ENCODE measurements around the gene KLHL11. TPM values are rescaled to one million over a fixed set of nuclear protein-coding genes. Genes with fewer than 3 reads are reported as not detected.

Gene KLHL11
- total and polyA plus RNA-seq, 10 of the 15 experiments (the other 5 are each of a cell fraction or from before 2014, with no cell fraction given) = 0.07 to 17.2 (median 10.1) TPM

DNA sequence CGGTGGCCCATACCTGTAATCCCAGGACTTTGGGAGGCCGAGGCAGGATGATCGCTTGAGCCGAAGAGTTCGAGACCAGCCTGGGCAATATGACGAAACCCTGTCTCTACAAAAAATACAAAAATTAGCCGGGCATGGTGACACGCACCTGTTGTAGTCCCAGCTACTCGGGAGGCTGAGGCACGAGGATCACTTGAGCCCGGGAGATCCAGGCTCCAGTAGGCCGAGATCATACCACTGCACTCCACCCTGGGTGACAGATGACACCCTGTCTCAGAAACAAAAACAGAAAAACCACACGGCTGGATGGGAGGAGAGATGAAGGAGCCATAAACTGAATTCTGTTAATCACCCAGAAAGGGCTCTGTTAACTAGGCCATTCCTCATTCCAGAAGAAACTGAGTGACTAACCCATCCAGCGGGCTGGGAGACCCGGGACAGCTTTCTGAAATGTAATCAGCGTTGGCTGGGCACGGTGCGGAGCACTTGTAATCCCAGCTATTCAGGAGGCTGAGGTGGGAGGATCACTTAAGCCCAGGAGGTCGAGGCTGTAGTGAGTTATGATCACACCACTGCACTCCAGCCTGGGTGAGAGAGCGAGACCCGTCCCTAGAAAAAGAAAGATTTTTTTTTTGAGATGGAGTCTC, 28.6 kb downstream of the KLHL11 start:
- no TSS peak for BruUV-seq (replicated peaks)
- Histone ChIP-seq H3K4me1 (ENCODE audit: control insufficient read depth, insufficient read depth, low read length) (peaks cover 9% of the 10 kb centered on the region; the same call in 1 of the 2 replicates), H3K4me2 (ENCODE audit: control insufficient read depth, insufficient read depth) (peak overlapping the region; percentile 78), H3K9ac (ENCODE audit: control insufficient read depth, insufficient read depth, low read length) (0 out of 2 replicates have a peak overlapping the region, but pooled peaks have one; percentile 3), H4K20me1 (ENCODE audit: control insufficient read depth, insufficient read depth) (no peaks in the 10 kb centered on the region), H3K27ac (ENCODE audit: control insufficient read depth, insufficient read depth) (no peak overlapping the region), H3K9me3 (replicated peaks; ENCODE audit: control insufficient read depth, insufficient read depth, low read length) (no peaks in the 10 kb centered on the region), H3K27me3 (replicated peaks in 1 of 2; ENCODE audit: control insufficient read depth in 2 of 2, insufficient read depth in 2 of 2, low read length in 1 of 2) (no peaks in the 10 kb centered on the region), H3K4me3 (peak overlapping the region; percentile 92; the same call in 1 of the 2 replicates), H3K79me2 (ENCODE audit: control insufficient read depth, insufficient read depth, low read length) (peaks cover 2% of the 10 kb centered on the region), H2AFZ (ENCODE audit: control insufficient read depth, low read depth, low read length) (peak overlapping the region; percentile 73), H3K36me3 (ENCODE audit: control insufficient read depth in 2 of 2, insufficient read depth in 2 of 2, low read length in 1 of 2) (no peaks in the 10 kb centered on the region)
- no peak for DNase-seq (ENCODE audit: low read depth, low spot score)
- SMC1A ChIA-PET (ENCODE audit: uncharacterized antibody, unreplicated experiment) = interaction anchor here (1.4 to 2.0 kb wide), 4 partner anchors 12 to 26 kb away, joined by 3 to 9 read pairs (median 4); no protein-coding TSS in a partner anchor
- CTCF ChIA-PET = no interaction called here
- WGBS (ENCODE audit: insufficient coverage, insufficient replicate concordance, low lambda C conversion rate, missing lambda C conversion rate) = 39% methylated on average over 21 of the region's 21 CpGs
- no peak for ATAC-seq
- RAD21 ChIA-PET (ENCODE audit: unreplicated experiment) = no interaction called here
- TF ChIP-seq NBN (IDR thresholded peaks at IDR 0.05) (peak; percentile 26; the same call in 1 of the 2 replicates), ATF7 (IDR thresholded peaks at IDR 0.05; ENCODE audit: low read depth) (no peak)
- in situ Hi-C loops (cut with MboI) (no loop called here), intact Hi-C loops (cut with micrococcal nuclease; ENCODE audit: unreplicated experiment) (no loop called here)
- no peak for FAIRE-seq
- POLR2A ChIA-PET = interaction anchor here (0.7 to 1.9 kb wide), 2 partner anchors 13 to 15 kb away, joined by 4 to 5 read pairs; no protein-coding TSS in a partner anchor

DNA sequence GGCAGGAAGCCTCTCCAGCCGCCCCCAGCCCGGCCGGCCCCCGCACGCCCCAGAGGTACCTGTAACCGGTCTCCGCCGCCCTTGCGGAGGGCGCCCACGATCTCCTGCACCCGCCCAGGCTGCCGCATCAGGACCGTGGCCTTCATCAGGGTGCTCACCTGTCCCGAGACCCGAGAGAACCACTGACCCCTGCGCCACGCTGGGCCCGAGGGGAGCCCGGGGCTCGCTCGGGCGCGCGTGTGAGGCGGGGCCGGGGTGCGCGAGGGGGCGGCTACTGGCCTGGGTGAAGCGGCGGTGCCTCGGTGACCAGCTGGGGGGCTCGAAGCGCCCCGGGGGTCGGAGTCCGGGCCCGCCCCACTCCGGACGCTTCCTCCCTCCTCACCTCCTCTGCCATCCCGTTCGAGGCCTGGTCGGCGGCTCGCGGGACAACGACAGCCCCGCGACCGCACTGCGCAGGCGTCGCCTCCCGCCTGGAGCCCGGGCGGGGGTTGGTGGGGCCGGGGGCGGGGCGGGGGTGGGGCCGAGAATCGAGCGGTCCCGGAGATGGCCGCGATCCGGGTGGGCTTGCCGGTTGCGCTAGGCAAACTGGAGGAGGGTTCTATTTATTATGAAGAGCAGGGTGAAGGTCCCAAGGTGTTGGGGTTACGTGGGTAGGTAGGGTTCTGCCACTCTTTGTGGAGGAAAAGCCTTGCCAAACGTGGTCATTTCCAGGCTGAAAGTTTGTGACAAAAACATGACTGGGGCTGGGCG, 29.2 kb downstream of the KLHL11 start, which contains the start of gene NT5C3B:
TSS of gene NT5C3B (minus strand) at position 433 of the 750 bp plus-strand sequence. CDS start at position 394, 39 bp downstream.
- peaks cover 2% of the 10 kb centered on the region for H3K79me2 ChIP-seq (ENCODE audit: control insufficient read depth, insufficient read depth, low read length)
- H3K4me2 ChIP-seq (ENCODE audit: control insufficient read depth, insufficient read depth) = peak within 1 kb of the TSS; percentile 95
- no peaks in the 10 kb centered on the region for H3K27me3 ChIP-seq (replicated peaks in 1 of 2; ENCODE audit: control insufficient read depth in 2 of 2, insufficient read depth in 2 of 2, low read length in 1 of 2)
- H3K9ac ChIP-seq (ENCODE audit: control insufficient read depth, insufficient read depth, low read length) = peak within 1 kb of the TSS; percentile 89
- CTCF ChIA-PET = interaction anchor here (0.9 to 1.7 kb wide), 3 partner anchors 12 to 124 kb away, joined by 3 to 5 read pairs (median 3); no protein-coding TSS in a partner anchor
- POLR2A ChIA-PET = interaction anchor here (0.6 to 1.9 kb wide), 5 partner anchors 14 to 694 kb away, joined by 3 to 6 read pairs (median 4); partner anchors contain the start of gene KLHL11
- DNase-seq (ENCODE audit: low read depth, low spot score) = no peak
- no peaks in the 10 kb centered on the region for H3K36me3 ChIP-seq (ENCODE audit: control insufficient read depth in 2 of 2, insufficient read depth in 2 of 2, low read length in 1 of 2)
- SMC1A ChIA-PET (ENCODE audit: uncharacterized antibody, unreplicated experiment) = interaction anchor here (1.3 to 2.0 kb wide), 3 partner anchors 12 to 27 kb away, joined by 3 to 4 read pairs (median 4); no protein-coding TSS in a partner anchor
- ATAC-seq = peak; percentile 94
- 3% methylated on average over 43 of the region's 72 CpGs for WGBS (ENCODE audit: insufficient coverage, insufficient replicate concordance, low lambda C conversion rate, missing lambda C conversion rate)
- H3K9me3 ChIP-seq (replicated peaks; ENCODE audit: control insufficient read depth, insufficient read depth, low read length) = no peaks in the 10 kb centered on the region
- peaks cover 9% of the 10 kb centered on the region; the same call in 1 of the 2 replicates for H3K4me1 ChIP-seq (ENCODE audit: control insufficient read depth, insufficient read depth, low read length)
- BruUV-seq (replicated peaks) = no TSS peak
- no peaks in the 10 kb centered on the region for H4K20me1 ChIP-seq (ENCODE audit: control insufficient read depth, insufficient read depth)
- RAD21 ChIA-PET (ENCODE audit: unreplicated experiment) = no interaction called here
- peak within 1 kb of the TSS; percentile 90 for H2AFZ ChIP-seq (ENCODE audit: control insufficient read depth, low read depth, low read length)
- peak within 1 kb of the TSS; percentile 55 for H3K27ac ChIP-seq (ENCODE audit: control insufficient read depth, insufficient read depth)
- intact Hi-C loops (cut with micrococcal nuclease; ENCODE audit: unreplicated experiment) (no loop called here), in situ Hi-C loops (cut with MboI) (no loop called here)
- no peak for FAIRE-seq
- peak within 1 kb of the TSS; percentile 92 for H3K4me3 ChIP-seq
- TF ChIP-seq FOS (IDR thresholded peaks at IDR 0.05; ENCODE audit: borderline replicate concordance, extremely low read depth, insufficient read length) = no peak
- TF ChIP-seq TAF1 (IDR thresholded peaks at IDR 0.05; ENCODE audit: borderline replicate concordance, low read depth, low read length) = no peak
- no peak for TF ChIP-seq KAT2A (conservative IDR thresholded peaks at IDR 0.05; ENCODE audit: control insufficient read depth, low read depth, low read length)
- TF ChIP-seq STAT3 (IDR thresholded peaks at IDR 0.05; ENCODE audit: low read depth, low read length) = no peak
- no peak for TF ChIP-seq KDM1A (IDR thresholded peaks at IDR 0.05; ENCODE audit: borderline replicate concordance)
- TF ChIP-seq, protein P1, sequence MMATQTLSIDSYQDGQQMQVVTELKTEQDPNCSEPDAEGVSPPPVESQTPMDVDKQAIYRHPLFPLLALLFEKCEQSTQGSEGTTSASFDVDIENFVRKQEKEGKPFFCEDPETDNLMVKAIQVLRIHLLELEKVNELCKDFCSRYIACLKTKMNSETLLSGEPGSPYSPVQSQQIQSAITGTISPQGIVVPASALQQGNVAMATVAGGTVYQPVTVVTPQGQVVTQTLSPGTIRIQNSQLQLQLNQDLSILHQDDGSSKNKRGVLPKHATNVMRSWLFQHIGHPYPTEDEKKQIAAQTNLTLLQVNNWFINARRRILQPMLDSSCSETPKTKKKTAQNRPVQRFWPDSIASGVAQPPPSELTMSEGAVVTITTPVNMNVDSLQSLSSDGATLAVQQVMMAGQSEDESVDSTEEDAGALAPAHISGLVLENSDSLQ (IDR thresholded peaks at IDR 0.05) = no peak
- TF ChIP-seq SKIL (IDR thresholded peaks at IDR 0.05; ENCODE audit: low read depth, poor library complexity, severe bottlenecking) = no peak
- TF ChIP-seq POLR2A (IDR thresholded peaks at IDR 0.05; ENCODE audit: low read depth, low read length) = peak; percentile 86
- TF ChIP-seq ZNF217 (IDR thresholded peaks at IDR 0.05) = no peak
- no peak for TF ChIP-seq SIX5 (IDR thresholded peaks at IDR 0.05; ENCODE audit: low read depth, low read length, severe bottlenecking)
- TF ChIP-seq NR2C1 (IDR thresholded peaks at IDR 0.05) = no peak
